ENCODE results near the gene TENM4. TPM values are rescaled to one million over a fixed set of nuclear protein-coding genes. Genes with fewer than 3 reads are reported as not detected.

Gene TENM4
- total RNA-seq, 1 experiment from 2014 or later: 25.0 TPM

DNA sequence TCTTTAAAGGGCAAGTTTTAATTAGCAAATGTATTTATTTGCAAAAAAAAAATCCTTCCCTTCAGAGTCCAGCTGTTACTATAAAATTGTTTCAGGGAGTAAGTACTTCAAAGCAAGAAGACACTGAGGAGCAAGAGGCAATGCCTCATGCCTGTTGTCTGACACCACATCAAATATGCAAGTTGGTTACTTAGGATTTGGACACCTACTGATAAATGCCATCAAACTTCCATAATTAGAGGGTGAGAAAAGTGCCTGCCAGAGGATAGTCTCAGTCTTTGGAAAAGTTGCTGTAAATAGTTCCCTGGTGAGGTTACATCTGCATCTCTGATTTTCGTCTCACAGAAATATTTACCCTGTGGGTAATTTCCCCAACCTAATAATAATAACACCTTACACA is 4.1 kb upstream of the TENM4 start:
- ATAC-seq (no peak), DNase-seq (ENCODE audit: low spot score) (no peak)
- peaks cover 31% of the 10 kb centered on the region for H3K4me1 Mint-ChIP-seq
- TF ChIP-seq ETV6 (CRISPR knock-in tag; IDR thresholded peaks at IDR 0.05) (no peak), CREM (CRISPR knock-in tag; IDR thresholded peaks at IDR 0.05) (no peak), RORB (CRISPR knock-in tag; IDR thresholded peaks at IDR 0.05) (no peak), GTF2I (CRISPR knock-in tag; conservative IDR thresholded peaks at IDR 0.05) (no peak), NR2C2 (CRISPR knock-in tag; IDR thresholded peaks at IDR 0.05) (no peak), RELA (CRISPR knock-in tag; IDR thresholded peaks at IDR 0.05; ENCODE audit: borderline replicate concordance) (no peak), MYBL2 (CRISPR knock-in tag; IDR thresholded peaks at IDR 0.05) (no peak), GRHL2 (CRISPR knock-in tag; IDR thresholded peaks at IDR 0.05; ENCODE audit: insufficient replicate concordance, severe bottlenecking) (no peak), SOX15 (CRISPR knock-in tag; IDR thresholded peaks at IDR 0.05) (no peak)
- TF ChIP-seq, protein P1, sequence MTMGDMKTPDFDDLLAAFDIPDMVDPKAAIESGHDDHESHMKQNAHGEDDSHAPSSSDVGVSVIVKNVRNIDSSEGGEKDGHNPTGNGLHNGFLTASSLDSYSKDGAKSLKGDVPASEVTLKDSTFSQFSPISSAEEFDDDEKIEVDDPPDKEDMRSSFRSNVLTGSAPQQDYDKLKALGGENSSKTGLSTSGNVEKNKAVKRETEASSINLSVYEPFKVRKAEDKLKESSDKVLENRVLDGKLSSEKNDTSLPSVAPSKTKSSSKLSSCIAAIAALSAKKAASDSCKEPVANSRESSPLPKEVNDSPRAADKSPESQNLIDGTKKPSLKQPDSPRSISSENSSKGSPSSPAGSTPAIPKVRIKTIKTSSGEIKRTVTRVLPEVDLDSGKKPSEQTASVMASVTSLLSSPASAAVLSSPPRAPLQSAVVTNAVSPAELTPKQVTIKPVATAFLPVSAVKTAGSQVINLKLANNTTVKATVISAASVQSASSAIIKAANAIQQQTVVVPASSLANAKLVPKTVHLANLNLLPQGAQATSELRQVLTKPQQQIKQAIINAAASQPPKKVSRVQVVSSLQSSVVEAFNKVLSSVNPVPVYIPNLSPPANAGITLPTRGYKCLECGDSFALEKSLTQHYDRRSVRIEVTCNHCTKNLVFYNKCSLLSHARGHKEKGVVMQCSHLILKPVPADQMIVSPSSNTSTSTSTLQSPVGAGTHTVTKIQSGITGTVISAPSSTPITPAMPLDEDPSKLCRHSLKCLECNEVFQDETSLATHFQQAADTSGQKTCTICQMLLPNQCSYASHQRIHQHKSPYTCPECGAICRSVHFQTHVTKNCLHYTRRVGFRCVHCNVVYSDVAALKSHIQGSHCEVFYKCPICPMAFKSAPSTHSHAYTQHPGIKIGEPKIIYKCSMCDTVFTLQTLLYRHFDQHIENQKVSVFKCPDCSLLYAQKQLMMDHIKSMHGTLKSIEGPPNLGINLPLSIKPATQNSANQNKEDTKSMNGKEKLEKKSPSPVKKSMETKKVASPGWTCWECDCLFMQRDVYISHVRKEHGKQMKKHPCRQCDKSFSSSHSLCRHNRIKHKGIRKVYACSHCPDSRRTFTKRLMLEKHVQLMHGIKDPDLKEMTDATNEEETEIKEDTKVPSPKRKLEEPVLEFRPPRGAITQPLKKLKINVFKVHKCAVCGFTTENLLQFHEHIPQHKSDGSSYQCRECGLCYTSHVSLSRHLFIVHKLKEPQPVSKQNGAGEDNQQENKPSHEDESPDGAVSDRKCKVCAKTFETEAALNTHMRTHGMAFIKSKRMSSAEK (CRISPR knock-in tag; IDR thresholded peaks at IDR 0.05; ENCODE audit: borderline replicate concordance): no peak
- TF ChIP-seq, protein P2, sequence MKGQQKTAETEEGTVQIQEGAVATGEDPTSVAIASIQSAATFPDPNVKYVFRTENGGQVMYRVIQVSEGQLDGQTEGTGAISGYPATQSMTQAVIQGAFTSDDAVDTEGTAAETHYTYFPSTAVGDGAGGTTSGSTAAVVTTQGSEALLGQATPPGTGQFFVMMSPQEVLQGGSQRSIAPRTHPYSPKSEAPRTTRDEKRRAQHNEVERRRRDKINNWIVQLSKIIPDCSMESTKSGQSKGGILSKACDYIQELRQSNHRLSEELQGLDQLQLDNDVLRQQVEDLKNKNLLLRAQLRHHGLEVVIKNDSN (CRISPR knock-in tag; IDR thresholded peaks at IDR 0.05): no peak
- TF ChIP-seq, protein P3, sequence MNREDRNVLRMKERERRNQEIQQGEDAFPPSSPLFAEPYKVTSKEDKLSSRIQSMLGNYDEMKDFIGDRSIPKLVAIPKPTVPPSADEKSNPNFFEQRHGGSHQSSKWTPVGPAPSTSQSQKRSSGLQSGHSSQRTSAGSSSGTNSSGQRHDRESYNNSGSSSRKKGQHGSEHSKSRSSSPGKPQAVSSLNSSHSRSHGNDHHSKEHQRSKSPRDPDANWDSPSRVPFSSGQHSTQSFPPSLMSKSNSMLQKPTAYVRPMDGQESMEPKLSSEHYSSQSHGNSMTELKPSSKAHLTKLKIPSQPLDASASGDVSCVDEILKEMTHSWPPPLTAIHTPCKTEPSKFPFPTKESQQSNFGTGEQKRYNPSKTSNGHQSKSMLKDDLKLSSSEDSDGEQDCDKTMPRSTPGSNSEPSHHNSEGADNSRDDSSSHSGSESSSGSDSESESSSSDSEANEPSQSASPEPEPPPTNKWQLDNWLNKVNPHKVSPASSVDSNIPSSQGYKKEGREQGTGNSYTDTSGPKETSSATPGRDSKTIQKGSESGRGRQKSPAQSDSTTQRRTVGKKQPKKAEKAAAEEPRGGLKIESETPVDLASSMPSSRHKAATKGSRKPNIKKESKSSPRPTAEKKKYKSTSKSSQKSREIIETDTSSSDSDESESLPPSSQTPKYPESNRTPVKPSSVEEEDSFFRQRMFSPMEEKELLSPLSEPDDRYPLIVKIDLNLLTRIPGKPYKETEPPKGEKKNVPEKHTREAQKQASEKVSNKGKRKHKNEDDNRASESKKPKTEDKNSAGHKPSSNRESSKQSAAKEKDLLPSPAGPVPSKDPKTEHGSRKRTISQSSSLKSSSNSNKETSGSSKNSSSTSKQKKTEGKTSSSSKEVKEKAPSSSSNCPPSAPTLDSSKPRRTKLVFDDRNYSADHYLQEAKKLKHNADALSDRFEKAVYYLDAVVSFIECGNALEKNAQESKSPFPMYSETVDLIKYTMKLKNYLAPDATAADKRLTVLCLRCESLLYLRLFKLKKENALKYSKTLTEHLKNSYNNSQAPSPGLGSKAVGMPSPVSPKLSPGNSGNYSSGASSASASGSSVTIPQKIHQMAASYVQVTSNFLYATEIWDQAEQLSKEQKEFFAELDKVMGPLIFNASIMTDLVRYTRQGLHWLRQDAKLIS (CRISPR knock-in tag; IDR thresholded peaks at IDR 0.05; ENCODE audit: borderline replicate concordance): no peak
- TF ChIP-seq, protein P4, sequence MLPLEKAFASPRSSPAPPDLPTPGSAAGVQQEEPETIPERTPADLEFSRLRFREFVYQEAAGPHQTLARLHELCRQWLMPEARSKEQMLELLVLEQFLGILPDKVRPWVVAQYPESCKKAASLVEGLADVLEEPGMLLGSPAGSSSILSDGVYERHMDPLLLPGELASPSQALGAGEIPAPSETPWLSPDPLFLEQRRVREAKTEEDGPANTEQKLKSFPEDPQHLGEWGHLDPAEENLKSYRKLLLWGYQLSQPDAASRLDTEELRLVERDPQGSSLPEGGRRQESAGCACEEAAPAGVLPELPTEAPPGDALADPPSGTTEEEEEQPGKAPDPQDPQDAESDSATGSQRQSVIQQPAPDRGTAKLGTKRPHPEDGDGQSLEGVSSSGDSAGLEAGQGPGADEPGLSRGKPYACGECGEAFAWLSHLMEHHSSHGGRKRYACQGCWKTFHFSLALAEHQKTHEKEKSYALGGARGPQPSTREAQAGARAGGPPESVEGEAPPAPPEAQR (CRISPR knock-in tag; IDR thresholded peaks at IDR 0.05): no peak
- TF ChIP-seq, protein P5, sequence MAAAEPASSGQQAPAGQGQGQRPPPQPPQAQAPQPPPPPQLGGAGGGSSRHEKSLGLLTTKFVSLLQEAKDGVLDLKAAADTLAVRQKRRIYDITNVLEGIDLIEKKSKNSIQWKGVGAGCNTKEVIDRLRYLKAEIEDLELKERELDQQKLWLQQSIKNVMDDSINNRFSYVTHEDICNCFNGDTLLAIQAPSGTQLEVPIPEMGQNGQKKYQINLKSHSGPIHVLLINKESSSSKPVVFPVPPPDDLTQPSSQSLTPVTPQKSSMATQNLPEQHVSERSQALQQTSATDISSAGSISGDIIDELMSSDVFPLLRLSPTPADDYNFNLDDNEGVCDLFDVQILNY (CRISPR knock-in tag; IDR thresholded peaks at IDR 0.05): no peak
- TF ChIP-seq, protein P6, sequence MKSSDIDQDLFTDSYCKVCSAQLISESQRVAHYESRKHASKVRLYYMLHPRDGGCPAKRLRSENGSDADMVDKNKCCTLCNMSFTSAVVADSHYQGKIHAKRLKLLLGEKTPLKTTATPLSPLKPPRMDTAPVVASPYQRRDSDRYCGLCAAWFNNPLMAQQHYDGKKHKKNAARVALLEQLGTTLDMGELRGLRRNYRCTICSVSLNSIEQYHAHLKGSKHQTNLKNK (CRISPR knock-in tag; IDR thresholded peaks at IDR 0.05): no peak
- ChIA-PET CTCF (interaction anchor here (1.0 to 1.5 kb wide), 3 partner anchors 10 to 44 kb away, joined by 3 to 5 read pairs (median 3); no protein-coding TSS in a partner anchor), POLR2A (no interaction called here)
- peaks cover 11% of the 10 kb centered on the region for H3K9me3 Mint-ChIP-seq
- H3K4me3 Mint-ChIP-seq: no peak overlapping the region
- no peak overlapping the region for H3K27ac Mint-ChIP-seq
- H3K27me3 Mint-ChIP-seq (ENCODE audit: low read depth): peaks cover 30% of the 10 kb centered on the region
- H3K36me3 Mint-ChIP-seq: no peaks in the 10 kb centered on the region

Measured in WTC11 (cell line).